ENCODE results near the gene MIAT.

The MIAT gene

DNA sequence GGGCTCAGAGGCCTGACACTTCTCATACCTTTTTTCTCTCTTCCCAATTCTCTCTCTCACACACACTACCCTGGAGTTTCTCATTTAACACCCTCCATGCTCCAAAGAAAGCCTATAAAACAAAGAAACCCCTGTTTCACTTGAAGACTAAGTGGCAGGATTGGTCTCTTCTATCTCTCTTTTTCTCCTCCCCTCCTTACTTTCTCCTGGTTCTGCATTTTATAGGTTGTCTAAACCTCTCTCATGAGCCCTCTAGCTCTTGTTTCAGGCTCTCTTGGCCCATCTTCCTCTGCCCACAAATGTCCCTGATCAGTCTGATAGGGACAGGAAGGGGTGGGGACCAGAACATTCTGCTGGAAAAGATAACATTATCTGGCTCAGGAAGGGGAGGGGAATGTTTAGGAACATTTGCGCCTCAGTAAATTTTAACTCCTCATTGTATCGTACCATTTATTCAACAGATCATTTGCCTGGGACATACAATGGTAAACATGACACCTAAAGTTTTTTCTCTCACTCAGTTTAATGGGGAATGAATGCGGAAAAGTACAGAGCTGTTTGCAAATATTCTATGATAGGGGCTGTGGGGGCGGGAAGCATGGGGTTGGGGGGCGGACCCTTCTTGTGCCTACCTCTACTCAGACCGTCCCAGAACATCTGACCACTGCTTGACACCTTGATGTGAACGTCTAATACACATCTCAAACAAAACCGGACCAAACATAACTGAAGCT lies 24.8 kb upstream of the MIAT start:
- DNase-seq (ENCODE audit: low read depth in 2 of 2): no peak

DNA sequence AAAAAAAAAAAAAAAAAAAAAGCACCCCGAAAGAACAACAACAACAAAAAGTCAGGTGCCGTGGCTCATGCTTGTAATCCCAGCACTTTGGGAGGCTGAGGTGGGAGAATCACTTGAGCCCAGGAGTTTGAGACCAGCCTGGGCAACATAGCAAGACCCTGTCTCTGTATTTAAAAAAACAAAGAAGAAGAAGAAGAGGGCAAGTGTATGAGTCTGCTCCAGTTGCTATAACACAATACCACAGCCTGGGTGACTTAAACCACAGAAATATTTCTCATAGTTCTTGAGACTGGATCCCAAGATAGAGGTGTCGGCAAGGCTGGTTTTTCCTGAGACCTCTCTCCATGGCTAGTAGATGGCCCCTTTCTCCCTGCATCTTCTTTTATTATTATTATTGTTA lies 23.2 kb upstream of the MIAT start:
- DNase-seq (ENCODE audit: low read depth in 2 of 2): no peak

GRCh38 chr22:26635117-26635516 lies 22.3 kb upstream of the MIAT start:
- DNase-seq (ENCODE audit: low read depth in 2 of 2): no peak

- DNase-seq (ENCODE audit: low read depth in 2 of 2): no peak
These were observed 21.1 kb upstream of the MIAT start for GRCh38 chr22:26636296-26636695.

DNA sequence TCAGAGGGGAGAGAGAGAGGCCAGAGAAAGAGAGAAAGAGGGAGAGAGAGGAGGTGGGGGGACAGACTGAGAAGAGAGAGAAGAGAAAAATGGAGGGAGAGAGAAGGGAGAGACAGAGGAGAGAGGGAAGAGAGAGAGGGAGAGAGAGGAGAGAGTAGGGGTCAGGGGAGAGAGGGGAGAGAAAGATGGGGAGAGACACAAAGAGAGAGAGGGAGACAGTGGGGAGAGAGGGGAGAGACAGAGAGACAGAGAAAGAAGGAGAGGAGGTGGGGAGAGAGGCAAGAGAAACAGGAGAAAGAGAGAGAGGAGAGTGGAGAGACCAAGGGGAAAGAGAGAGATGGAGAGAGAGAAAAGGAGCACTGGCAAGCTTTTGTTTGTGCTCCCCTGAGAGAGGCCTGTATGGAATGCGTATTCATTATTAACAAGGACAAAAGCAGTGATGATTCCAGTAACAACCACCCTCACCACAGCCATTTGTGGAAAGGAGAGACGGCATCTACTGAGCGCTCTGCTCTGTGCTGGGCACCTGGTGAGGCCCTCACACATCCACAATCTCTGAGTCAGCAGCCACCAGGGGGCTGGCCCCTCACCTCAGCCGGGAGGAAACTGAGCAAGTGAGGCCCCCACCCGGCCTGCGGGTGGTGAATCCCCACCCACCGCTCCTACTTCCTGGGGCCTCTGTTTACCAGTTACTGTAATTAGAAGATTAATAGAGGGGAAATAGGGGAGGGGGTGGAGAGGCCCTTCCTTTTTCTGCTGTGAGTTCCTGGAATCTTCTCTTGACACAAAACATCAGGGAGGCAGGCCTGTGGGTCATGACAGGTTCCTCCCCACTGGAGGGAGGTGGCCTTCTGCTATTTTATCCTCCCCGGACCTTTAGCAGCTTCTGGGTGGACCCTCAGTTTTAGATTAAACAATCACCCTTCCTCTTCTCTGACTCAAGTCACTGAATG lies 14.6 kb upstream of the MIAT start:
- peak; percentile 70 to 79 for DNase-seq (ENCODE audit: low read depth in 2 of 2)

DNA sequence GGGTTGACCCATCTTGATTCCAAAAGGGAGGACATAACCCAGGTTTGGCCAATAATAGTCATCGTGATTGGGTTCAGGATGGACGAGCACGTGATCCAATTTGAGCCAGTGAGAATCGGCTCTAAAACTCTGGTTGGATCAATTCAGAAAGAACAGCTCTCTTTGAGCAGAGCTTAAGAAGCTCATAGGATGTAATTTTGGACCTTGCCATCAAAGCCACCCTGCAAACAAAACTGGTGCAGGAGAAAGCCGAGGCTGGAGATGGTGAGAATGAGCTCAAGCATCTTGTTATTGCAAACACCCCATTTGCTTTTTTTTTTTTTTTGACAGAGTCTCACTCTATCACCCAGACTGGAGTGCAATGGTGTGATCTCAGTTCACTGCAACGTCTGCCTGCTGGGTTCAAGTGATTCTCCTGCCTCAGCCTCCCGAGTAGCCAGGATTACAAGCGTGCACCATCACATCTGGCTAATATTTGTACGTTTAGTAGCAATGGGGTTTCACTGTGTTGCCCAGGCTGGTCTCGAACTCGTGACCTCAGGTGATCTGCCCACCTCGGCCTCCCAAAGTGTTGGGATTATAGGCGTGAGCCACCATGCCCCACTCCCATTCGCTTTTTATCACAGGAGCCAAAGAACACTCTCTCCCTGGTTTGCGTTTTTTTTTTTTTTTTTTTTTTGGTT lies 13.8 kb upstream of the MIAT start:
- no peak for DNase-seq (ENCODE audit: low read depth in 2 of 2)

- no peak for DNase-seq (ENCODE audit: low read depth in 2 of 2)
These were observed 11.2 kb upstream of the MIAT start for GRCh38 chr22:26646158-26646557.

DNA sequence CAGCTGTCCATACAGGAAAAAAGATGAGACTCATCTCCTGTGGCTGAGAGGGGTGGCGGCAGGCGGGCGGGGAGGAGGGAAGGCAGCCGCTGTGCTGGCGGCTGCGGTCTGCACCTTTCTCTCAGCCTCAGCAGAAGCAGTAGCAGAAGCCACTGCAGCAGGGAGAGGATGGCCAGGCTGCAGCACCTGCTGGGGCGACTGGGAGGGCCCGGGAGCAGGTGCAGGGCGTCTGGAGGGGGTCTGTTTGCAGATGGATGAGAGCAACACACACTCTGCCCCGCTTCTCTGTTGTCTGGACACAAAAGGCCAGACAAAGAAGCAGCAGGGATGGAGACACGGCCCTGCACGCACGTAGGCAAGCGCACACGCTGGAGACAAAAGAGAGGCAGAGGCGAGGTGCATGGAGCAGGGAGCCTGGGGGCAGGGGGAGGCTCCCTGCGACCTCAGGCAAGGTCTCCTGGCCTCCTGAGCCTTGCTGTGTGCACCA lies 9.3 kb upstream of the MIAT start:
- DNase-seq (ENCODE audit: low read depth in 2 of 2): no peak

- DNase-seq (ENCODE audit: low read depth in 2 of 2): no peak
These were observed 8.6 kb upstream of the MIAT start for GRCh38 chr22:26648528-26649388.

GRCh38 chr22:26650722-26651421 lies 6.5 kb upstream of the MIAT start:
- no peak for DNase-seq (ENCODE audit: low read depth in 2 of 2)

- DNase-seq (ENCODE audit: low read depth in 2 of 2): no peak
These were observed 5.6 kb upstream of the MIAT start for GRCh38 chr22:26651815-26652214.

DNA sequence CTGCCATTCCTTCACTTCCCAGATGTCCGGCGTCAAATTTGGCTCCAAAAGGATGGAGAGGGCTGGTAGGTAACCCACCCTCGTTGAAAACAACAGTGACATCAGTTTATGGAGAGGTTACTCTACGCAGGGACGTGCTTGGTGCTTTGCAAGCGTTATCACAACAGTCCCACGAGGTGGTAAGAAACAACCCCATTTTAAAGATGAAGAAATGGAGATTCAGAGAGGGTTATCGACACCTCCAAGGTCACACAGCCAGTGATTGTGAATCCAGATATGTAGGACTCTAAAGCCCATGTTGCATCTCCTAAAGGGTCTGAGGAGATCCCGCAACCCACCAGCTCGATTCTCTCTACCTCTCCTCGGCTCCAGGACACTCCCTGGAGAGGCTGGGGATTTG lies 773 bp downstream of the MIAT start:
- no peak for DNase-seq (ENCODE audit: low read depth in 2 of 2)

GRCh38 chr22:26658671-26659478 lies 1.5 kb downstream of the MIAT start:
- peak; percentile 62 to 80 for DNase-seq (ENCODE audit: low read depth in 2 of 2)

- DNase-seq (ENCODE audit: low read depth in 2 of 2): no peak
These were observed 3.0 kb downstream of the MIAT start for GRCh38 chr22:26660356-26660755.

DNA sequence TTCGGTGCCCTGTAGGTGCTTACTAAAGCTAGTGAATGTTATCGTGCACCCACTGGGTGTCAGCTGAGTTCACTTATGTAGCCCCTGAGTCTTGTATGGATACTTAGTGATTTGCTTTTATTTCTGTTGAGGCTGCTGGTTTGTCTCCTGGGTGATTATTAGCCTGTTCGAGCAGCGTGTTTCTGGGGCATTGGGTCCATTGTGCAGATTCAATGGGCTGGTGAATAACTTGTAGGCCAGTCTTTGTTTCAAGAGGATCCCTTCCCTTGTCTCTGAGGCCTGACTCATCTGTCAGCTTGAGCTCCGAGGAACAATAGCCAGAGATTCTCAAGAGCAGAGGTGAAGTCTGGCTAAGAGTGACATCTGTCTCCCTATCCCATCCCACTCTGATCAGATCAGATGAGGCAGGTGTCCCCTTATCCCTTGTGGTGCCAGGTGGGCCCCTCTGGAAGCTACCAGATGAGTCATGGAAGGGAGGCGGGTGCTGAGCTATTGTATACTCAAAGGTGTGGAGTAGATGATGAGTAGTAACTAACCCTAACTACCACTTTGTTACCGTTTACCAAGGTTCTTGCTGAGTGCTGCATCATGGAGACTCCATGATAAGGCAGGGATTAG lies 3.7 kb downstream of the MIAT start:
- no peak for DNase-seq (ENCODE audit: low read depth in 2 of 2)

DNA sequence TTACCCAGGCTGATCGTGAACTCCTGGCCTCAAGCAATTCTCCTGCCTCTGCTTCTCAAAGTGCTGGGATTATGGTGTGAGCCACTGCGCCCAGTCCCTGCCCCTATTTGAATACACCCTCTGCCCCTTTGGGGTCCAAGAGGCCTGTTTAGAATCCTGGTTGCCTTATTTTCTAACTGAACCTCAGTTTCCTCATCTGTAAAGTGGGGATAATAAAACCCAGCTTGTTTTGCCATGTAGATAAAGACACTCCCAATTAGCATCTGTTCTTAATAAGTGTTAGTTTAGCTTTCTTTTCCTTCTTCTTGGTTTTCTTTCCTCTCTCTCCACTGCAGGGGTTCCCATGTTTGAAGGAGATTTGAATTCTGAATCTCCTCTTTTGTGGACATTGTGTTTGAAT lies 4.8 kb downstream of the MIAT start:
- no peak for DNase-seq (ENCODE audit: low read depth in 2 of 2)

DNA sequence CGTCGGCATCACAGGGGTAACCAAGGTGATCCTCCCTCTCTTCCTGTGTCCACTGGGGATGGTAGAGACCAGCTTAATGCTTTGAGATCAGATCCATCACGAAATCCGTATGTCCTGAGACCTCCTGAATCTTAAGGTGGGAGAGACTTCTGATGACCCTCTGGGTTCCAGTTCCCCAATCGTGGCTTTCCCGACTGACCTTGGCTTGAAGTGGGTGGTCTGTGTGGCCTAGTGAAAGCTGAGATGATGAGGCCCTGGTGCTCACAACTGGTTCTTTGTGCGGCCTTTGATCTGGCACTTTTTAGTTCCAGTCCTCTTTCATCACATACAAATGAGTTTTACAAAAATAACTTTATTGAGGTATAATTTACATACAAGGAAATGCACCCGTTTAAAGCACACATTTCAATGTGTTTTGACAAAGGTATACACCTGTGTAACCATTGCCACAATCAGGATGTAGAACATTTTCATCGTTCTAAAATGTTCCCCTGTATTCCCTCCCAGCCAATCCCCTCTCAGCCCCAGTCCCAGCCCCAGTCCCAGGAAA lies 6.1 kb downstream of the MIAT start:
- DNase-seq (ENCODE audit: low read depth in 2 of 2): no peak

GRCh38 chr22:26665813-26666231 lies 8.4 kb downstream of the MIAT start:
- DNase-seq (ENCODE audit: low read depth in 2 of 2): no peak

DNA sequence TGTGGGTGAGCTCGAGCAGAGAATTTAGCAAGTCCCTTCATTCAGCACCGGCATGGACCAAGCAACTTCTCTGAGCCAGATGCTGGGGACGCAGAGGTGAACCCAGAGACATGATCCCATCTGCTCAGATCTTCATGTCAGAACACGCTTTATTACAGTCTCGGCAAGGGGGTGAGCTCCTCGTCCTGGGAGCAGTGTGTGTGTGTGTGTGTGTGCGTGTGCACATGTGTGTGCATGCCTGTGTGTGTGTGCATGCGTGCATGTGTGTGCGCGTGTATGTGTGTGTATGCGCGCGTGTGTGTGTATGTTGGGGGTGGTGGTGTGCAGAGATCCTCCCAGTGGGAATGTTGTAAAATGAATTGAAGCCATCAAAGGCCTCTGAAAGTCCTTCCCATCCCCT lies 9.8 kb downstream of the MIAT start:
- no peak for DNase-seq (ENCODE audit: low read depth in 2 of 2)

Measured in stimulated activated CD4-positive, alpha-beta T cell treated with anti-CD3 and anti-CD28 coated beads, Interleukin-12 subunit alpha, Interleukin-12 subunit beta, amount 100 ng/mL, for 24 hours (primary cell).